HEK293 (cell line): ENCODE results near the gene TTC33.

Experiments
- FEZF1 ChIP-seq: fragments of 450-650 bp; formaldehyde crosslinking; IDR thresholded peaks from 2 replicates; pipeline ENCODE4 v1.5.1; 2016; ENCODE audit warnings: missing biosample characterization, missing genetic modification characterization
- GLIS2 ChIP-seq: fragments of 450-650 bp; formaldehyde crosslinking; IDR thresholded peaks from 2 replicates; pipeline ENCODE4 v1.5.1; 2016; ENCODE audit warnings: missing biosample characterization, missing genetic modification characterization
- HOXD13 ChIP-seq: sonication (generic); formaldehyde crosslinking; IDR thresholded peaks from 2 replicates; pipeline ENCODE4 v1.8.0; 2022; ENCODE audit warnings: missing genetic modification reagents, borderline replicate concordance
- RBAK ChIP-seq: fragments of 450-650 bp; formaldehyde crosslinking; IDR thresholded peaks from 2 replicates; pipeline ENCODE4 v1.5.1; 2016; ENCODE audit warnings: missing biosample characterization, missing genetic modification characterization
- ZFP37 ChIP-seq: fragments of 450-650 bp; formaldehyde crosslinking; IDR thresholded peaks from 2 replicates; pipeline ENCODE4 v1.5.1; 2016; ENCODE audit warnings: missing biosample characterization, missing genetic modification characterization
- ZNF114 ChIP-seq: fragments of 450-650 bp; formaldehyde crosslinking; IDR thresholded peaks from 2 replicates; pipeline ENCODE4 v1.5.0; 2017; ENCODE audit warnings: missing biosample characterization, missing genetic modification characterization
- ZNF148 ChIP-seq: fragments of 450-650 bp; formaldehyde crosslinking; IDR thresholded peaks from 2 replicates; pipeline ENCODE4 v1.5.0; 2017; ENCODE audit warnings: missing biosample characterization, missing genetic modification characterization, borderline replicate concordance
- ZNF23 ChIP-seq: fragments of 450-650 bp; formaldehyde crosslinking; IDR thresholded peaks from 2 replicates; pipeline ENCODE4 v1.5.1; 2016; ENCODE audit warnings: missing biosample characterization, missing genetic modification characterization, borderline replicate concordance
- ZNF24 ChIP-seq: fragments of 450-650 bp; formaldehyde crosslinking; IDR thresholded peaks from 2 replicates; pipeline ENCODE4 v1.5.1; 2016; ENCODE audit warnings: missing biosample characterization, missing genetic modification characterization
- ZNF274 ChIP-seq, 2 experiments: fragments of 200-500 bp in 1 of 2; fragments of 450-650 bp in 1 of 2; sonication (Bioruptor generic) in 1 of 2; formaldehyde crosslinking in 1 of 2; IDR thresholded peaks; 2 replicates each; pipeline versions ENCODE4 v1.5.1 to v1.6.1; 2014 to 2016; ENCODE audit warnings: borderline replicate concordance in 1 of 2, inconsistent platforms in 1 of 2, low read length in 1 of 2, missing biosample characterization in 1 of 2, missing genetic modification characterization in 1 of 2
- ZNF335 ChIP-seq: fragments of 450-650 bp; formaldehyde crosslinking; conservative IDR thresholded peaks from 2 replicates; pipeline ENCODE4 v1.5.1; 2016; ENCODE audit warnings: missing biosample characterization, missing genetic modification characterization
- ZNF391 ChIP-seq: fragments of 450-650 bp; formaldehyde crosslinking; IDR thresholded peaks from 2 replicates; pipeline ENCODE4 v1.5.1; 2016; ENCODE audit warnings: low read depth, missing biosample characterization, missing genetic modification characterization, borderline replicate concordance
- ZNF548 ChIP-seq: fragments of 450-650 bp; formaldehyde crosslinking; IDR thresholded peaks from 2 replicates; pipeline ENCODE4 v1.5.1; 2016; ENCODE audit warnings: missing biosample characterization, missing genetic modification characterization
- ZNF610 ChIP-seq: fragments of 450-650 bp; formaldehyde crosslinking; IDR thresholded peaks from 2 replicates; pipeline ENCODE4 v1.5.1; 2016; ENCODE audit warnings: missing biosample characterization, missing genetic modification characterization, borderline replicate concordance
- ZNF621 ChIP-seq: fragments of 450-650 bp; formaldehyde crosslinking; IDR thresholded peaks from 2 replicates; pipeline ENCODE4 v1.5.1; 2017; ENCODE audit warnings: missing biosample characterization, missing genetic modification characterization
- ZNF624 ChIP-seq: fragments of 450-650 bp; formaldehyde crosslinking; IDR thresholded peaks from 2 replicates; pipeline ENCODE4 v1.5.1; 2017; ENCODE audit warnings: missing biosample characterization, missing genetic modification characterization
- ZNF670 ChIP-seq: fragments of 450-650 bp; formaldehyde crosslinking; IDR thresholded peaks from 2 replicates; pipeline ENCODE4 v1.5.1; 2016; ENCODE audit warnings: missing biosample characterization, missing genetic modification characterization, low read depth
- ZNF692 ChIP-seq: fragments of 450-650 bp; formaldehyde crosslinking; IDR thresholded peaks from 2 replicates; pipeline ENCODE4 v1.5.1; 2016; ENCODE audit warnings: missing biosample characterization, missing genetic modification characterization
- ZNF776 ChIP-seq: fragments of 450-650 bp; formaldehyde crosslinking; IDR thresholded peaks from 2 replicates; pipeline ENCODE4 v1.5.0; 2017; ENCODE audit warnings: missing biosample characterization, missing genetic modification characterization, borderline replicate concordance
- TF ChIP-seq, protein P1 (sequence below): fragments of 450-650 bp; formaldehyde crosslinking; conservative IDR thresholded peaks from 2 replicates; pipeline ENCODE4 v1.5.1; 2016; ENCODE audit warnings: low read depth, missing biosample characterization, missing genetic modification characterization
- TF ChIP-seq, protein P2 (sequence below): fragments of 450-650 bp; formaldehyde crosslinking; IDR thresholded peaks from 2 replicates; pipeline ENCODE4 v1.5.1; 2016; ENCODE audit warnings: missing biosample characterization, missing genetic modification characterization, borderline replicate concordance
- TF ChIP-seq, protein P3 (sequence below): fragments of 450-650 bp; formaldehyde crosslinking; IDR thresholded peaks from 2 replicates; pipeline ENCODE4 v1.5.1; 2016; ENCODE audit warnings: missing biosample characterization, missing genetic modification characterization
- TF ChIP-seq, protein P4 (sequence below): sonication (generic); formaldehyde crosslinking; IDR thresholded peaks from 2 replicates; pipeline ENCODE4 v1.8.1; 2022; ENCODE audit warnings: mild to moderate bottlenecking, moderate library complexity, missing genetic modification reagents

TTC33 gene

DNA sequence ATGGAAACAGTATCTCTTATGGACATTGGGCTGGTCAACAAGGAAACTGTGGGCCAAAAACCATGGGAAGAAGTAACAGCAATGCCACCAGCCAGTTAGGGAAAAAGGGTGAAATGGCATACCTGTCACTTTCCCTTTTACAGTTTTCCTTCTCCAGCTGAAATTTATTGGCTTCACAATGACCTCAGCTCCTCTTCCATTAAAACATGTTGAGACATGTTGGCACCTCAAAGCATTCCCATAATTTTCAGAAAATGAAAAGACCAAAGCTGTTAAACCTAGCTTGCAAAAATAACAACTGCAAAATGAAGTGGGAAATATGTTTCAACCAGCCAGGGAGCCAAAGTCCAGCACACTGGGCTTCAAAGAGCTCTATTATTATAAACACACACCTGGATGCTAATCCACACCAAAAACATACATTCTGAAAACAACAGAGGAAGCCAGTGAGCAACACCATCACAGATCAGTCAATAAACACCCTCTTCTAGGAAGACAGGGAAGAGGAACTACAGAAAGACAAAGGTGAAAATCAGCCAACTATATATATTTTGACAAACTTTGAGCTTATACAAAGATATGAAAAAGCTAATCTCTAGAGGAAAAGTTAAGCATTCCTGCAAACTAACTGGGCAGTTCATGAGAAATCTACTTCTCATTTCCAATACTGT, 154.4 kb downstream of the TTC33 start (continued):
- TF ChIP-seq, protein P1, sequence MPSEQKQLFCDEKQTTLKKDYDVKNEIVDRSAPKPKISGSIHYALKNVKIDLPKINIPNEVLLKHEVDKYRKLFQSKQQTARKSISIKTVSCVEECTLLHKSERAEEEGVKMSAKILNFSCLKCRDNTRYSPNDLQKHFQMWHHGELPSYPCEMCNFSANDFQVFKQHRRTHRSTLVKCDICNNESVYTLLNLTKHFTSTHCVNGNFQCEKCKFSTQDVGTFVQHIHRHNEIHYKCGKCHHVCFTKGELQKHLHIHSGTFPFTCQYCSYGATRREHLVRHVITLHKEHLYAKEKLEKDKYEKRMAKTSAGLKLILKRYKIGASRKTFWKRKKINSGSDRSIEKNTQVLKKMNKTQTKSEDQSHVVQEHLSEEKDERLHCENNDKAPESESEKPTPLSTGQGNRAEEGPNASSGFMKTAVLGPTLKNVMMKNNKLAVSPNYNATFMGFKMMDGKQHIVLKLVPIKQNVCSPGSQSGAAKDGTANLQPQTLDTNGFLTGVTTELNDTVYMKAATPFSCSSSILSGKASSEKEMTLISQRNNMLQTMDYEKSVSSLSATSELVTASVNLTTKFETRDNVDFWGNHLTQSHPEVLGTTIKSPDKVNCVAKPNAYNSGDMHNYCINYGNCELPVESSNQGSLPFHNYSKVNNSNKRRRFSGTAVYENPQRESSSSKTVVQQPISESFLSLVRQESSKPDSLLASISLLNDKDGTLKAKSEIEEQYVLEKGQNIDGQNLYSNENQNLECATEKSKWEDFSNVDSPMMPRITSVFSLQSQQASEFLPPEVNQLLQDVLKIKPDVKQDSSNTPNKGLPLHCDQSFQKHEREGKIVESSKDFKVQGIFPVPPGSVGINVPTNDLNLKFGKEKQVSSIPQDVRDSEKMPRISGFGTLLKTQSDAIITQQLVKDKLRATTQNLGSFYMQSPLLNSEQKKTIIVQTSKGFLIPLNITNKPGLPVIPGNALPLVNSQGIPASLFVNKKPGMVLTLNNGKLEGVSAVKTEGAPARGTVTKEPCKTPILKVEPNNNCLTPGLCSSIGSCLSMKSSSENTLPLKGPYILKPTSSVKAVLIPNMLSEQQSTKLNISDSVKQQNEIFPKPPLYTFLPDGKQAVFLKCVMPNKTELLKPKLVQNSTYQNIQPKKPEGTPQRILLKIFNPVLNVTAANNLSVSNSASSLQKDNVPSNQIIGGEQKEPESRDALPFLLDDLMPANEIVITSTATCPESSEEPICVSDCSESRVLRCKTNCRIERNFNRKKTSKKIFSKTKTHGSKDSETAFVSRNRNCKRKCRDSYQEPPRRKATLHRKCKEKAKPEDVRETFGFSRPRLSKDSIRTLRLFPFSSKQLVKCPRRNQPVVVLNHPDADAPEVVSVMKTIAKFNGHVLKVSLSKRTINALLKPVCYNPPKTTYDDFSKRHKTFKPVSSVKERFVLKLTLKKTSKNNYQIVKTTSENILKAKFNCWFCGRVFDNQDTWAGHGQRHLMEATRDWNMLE (tag by site-specific recombination) = 0 out of 2 replicates have a peak, but pooled peaks have one; percentile 26
- TF ChIP-seq ZFP37 (tag by site-specific recombination) = no peak
- TF ChIP-seq ZNF692 (tag by site-specific recombination) = 0 out of 2 replicates have a peak, but pooled peaks have one; percentile 36
- no peak for TF ChIP-seq ZNF24
- TF ChIP-seq, protein P2, sequence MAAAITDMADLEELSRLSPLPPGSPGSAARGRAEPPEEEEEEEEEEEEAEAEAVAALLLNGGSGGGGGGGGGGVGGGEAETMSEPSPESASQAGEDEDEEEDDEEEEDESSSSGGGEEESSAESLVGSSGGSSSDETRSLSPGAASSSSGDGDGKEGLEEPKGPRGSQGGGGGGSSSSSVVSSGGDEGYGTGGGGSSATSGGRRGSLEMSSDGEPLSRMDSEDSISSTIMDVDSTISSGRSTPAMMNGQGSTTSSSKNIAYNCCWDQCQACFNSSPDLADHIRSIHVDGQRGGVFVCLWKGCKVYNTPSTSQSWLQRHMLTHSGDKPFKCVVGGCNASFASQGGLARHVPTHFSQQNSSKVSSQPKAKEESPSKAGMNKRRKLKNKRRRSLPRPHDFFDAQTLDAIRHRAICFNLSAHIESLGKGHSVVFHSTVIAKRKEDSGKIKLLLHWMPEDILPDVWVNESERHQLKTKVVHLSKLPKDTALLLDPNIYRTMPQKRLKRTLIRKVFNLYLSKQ = no peak
- TF ChIP-seq, protein P3, sequence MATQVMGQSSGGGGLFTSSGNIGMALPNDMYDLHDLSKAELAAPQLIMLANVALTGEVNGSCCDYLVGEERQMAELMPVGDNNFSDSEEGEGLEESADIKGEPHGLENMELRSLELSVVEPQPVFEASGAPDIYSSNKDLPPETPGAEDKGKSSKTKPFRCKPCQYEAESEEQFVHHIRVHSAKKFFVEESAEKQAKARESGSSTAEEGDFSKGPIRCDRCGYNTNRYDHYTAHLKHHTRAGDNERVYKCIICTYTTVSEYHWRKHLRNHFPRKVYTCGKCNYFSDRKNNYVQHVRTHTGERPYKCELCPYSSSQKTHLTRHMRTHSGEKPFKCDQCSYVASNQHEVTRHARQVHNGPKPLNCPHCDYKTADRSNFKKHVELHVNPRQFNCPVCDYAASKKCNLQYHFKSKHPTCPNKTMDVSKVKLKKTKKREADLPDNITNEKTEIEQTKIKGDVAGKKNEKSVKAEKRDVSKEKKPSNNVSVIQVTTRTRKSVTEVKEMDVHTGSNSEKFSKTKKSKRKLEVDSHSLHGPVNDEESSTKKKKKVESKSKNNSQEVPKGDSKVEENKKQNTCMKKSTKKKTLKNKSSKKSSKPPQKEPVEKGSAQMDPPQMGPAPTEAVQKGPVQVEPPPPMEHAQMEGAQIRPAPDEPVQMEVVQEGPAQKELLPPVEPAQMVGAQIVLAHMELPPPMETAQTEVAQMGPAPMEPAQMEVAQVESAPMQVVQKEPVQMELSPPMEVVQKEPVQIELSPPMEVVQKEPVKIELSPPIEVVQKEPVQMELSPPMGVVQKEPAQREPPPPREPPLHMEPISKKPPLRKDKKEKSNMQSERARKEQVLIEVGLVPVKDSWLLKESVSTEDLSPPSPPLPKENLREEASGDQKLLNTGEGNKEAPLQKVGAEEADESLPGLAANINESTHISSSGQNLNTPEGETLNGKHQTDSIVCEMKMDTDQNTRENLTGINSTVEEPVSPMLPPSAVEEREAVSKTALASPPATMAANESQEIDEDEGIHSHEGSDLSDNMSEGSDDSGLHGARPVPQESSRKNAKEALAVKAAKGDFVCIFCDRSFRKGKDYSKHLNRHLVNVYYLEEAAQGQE (tag by site-specific recombination) = no peak
- TF ChIP-seq ZNF670 = no peak
- 0 out of 2 replicates have a peak, but pooled peaks have one; percentile 17 for TF ChIP-seq HOXD13 (CRISPR knock-in tag)
- TF ChIP-seq ZNF610 (tag by site-specific recombination) = no peak
- TF ChIP-seq FEZF1 (tag by site-specific recombination) = peak; percentile 71
- TF ChIP-seq ZNF776 = no peak
- no peak for TF ChIP-seq ZNF274 (IDR thresholded peaks at IDR 0.05; ENCODE audit: low read length)
- TF ChIP-seq ZNF274 (tag by site-specific recombination; IDR thresholded peaks at IDR 0.05; ENCODE audit: borderline replicate concordance) = no peak
- no peak for TF ChIP-seq ZNF335 (tag by site-specific recombination)
- no peak for TF ChIP-seq GLIS2 (tag by site-specific recombination)
- TF ChIP-seq ZNF148 (tag by site-specific recombination) = no peak
- no peak for TF ChIP-seq ZNF548
- TF ChIP-seq RBAK (tag by site-specific recombination) = no peak
- TF ChIP-seq ZNF624 = no peak
- no peak for TF ChIP-seq ZNF391 (tag by site-specific recombination)
- TF ChIP-seq, protein P4, sequence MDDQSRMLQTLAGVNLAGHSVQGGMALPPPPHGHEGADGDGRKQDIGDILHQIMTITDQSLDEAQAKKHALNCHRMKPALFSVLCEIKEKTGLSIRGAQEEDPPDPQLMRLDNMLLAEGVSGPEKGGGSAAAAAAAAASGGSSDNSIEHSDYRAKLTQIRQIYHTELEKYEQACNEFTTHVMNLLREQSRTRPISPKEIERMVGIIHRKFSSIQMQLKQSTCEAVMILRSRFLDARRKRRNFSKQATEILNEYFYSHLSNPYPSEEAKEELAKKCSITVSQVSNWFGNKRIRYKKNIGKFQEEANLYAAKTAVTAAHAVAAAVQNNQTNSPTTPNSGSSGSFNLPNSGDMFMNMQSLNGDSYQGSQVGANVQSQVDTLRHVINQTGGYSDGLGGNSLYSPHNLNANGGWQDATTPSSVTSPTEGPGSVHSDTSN (CRISPR knock-in tag) = no peak
- TF ChIP-seq ZNF23 = no peak
- TF ChIP-seq ZNF114 (tag by site-specific recombination) = no peak
- no peak for TF ChIP-seq ZNF621 (tag by site-specific recombination)
